GM18873 (cell line): ENCODE results near the gene CAMKK1.
"Not testable (repeated sequence)": the region's sequence is repeated elsewhere in the genome, so short reads cannot be mapped to it uniquely, and the experiment has no call there.

Source experiments
- ATAC-seq: cut with Tn5 transposase; IDR thresholded peaks from one replicate; pipeline ENCODE4 v1.9.1; 2021; ENCODE audit warnings: mild to moderate bottlenecking, moderate library complexity, moderate number of reproducible peaks; ENCODE audit not compliant: unreplicated experiment, low FRiP score

The CAMKK1 gene

DNA sequence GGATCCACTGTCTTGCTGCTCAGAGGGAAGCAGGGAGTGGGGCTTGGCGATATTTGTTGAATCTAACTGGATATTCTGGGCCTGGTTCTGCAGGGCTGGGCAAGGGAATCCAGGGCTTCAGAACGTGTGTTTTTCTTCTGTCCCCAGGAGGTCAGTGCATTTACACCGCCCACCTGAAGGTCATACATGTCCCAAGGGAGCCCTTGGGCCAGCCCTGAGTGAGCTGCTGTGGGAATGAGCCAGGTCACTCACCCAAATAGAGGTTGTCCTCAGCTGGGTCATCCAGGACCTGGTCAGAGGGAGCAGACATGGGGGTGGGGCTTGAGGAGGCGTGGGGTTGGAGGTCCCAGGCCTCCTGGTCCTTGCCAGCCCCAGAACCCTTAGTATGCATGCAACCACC lies 10.6 kb downstream of the CAMKK1 start:
- no peak for ATAC-seq

GRCh38 chr17:3880983-3881382 lies 11.9 kb downstream of the CAMKK1 start:
- no peak for ATAC-seq

DNA sequence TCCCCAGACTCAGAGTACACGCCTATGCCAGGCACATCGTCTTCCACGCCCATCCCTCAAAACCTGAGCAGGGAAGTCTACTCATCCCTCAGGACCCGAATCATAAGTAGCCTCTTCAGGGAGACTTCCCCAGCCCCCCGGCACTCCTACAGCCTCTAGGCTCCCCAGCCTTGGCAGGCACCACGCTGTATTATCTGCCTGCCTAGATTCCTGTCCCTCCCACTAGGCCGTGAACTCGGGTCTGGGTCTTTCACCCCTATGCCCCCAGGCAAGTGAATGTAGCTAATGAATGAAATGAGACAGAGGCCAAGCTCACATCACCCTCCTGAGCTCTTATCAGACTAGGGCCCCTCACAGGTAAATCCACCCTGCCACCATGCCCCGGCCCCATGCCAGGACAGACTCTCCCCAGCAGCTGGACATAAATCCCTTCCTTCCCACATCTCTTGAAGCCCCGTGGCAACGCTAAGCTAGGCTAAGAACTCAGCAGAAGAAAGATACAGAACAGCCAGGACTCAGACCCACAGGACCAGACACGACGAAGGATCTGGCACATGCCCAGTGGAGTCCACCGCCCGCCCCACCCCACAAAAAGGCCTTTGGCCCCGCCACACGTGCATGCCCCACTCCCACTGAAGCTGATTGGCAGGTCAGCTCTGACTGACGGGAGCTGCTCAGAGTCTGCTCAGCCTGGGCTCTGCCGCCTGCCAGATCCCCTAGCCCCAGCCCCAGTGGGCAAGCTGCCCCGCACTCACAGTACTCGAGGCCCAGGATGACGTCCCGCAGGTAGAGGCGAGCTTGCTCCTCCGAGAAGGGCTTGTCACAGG lies 13.0 kb downstream of the CAMKK1 start:
- no peak for ATAC-seq

GRCh38 chr17:3879186-3879585 lies 13.7 kb downstream of the CAMKK1 start:
- no peak for ATAC-seq

DNA sequence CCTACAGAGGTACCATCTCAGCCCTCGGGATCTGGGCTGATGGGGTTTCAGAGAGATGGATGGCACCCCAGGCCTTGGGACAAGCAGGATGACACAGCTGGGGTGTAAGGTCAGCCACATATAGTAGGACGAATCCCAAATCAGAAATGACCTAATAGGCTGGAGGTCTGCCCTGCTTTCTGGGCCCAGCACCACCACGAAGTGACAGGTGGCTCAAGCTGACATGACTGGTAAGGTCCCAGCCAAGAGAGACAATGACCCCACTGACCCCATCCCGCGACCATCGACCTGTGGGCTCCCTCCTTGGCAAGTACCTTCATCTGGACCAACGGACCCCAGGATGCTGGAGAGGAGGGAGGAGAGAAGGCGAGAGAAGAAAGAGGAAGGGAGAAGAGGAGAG lies 15.6 kb downstream of the CAMKK1 start:
- no peak for ATAC-seq

DNA sequence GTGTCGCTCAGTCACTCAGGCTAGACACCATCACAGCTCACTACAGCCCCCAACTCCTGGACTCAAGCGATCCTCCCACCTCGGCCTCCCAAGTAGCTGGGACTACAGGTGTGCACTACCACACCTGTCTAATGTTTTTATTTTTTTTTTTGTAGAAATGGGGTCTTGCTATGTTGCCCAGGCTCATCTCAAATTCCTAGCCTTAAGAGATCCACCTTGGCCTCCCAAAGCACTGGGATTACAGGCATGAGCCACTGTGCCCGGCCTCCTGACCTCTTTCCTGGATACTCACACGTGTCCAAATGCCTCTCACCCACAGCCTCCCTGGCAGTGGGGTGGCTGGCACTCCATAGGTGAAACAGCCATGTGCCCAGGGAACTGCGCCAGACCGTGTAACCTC lies 17.5 kb downstream of the CAMKK1 start:
- no peak for ATAC-seq

GRCh38 chr17:3873862-3874261 lies 19.0 kb downstream of the CAMKK1 start:
- no peak for ATAC-seq

GRCh38 chr17:3870871-3871306 lies 22.0 kb downstream of the CAMKK1 start:
- ATAC-seq = no peak

- ATAC-seq = no peak
Observed at GRCh38 chr17:3867606-3868005, 25.2 kb downstream of the CAMKK1 start.

- no peak for ATAC-seq
Observed at GRCh38 chr17:3867106-3867505, 25.7 kb downstream of the CAMKK1 start.

GRCh38 chr17:3866276-3866675 lies 26.6 kb downstream of the CAMKK1 start:
- no peak for ATAC-seq

GRCh38 chr17:3865176-3865575 lies 27.7 kb downstream of the CAMKK1 start:
- no peak for ATAC-seq

DNA sequence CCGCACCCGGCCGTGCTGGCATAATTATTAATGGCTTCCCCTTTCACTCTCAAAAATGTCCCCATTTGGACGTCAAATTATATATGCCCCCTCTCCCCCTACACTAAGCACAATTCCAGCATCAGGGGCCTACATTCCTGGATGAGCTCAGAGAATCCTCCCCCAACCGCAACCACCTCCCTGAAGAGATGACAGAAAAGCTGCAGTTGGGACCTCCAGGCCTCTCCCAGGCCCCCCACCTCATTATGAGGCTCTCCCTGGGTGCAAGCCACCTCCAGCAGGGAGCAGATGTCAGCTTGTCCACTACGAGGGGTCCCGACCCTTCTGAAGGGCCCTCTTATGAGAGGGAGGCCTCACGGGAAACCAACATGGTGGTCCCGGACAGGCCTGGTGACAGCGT lies 28.3 kb downstream of the CAMKK1 start:
- ATAC-seq = no peak

DNA sequence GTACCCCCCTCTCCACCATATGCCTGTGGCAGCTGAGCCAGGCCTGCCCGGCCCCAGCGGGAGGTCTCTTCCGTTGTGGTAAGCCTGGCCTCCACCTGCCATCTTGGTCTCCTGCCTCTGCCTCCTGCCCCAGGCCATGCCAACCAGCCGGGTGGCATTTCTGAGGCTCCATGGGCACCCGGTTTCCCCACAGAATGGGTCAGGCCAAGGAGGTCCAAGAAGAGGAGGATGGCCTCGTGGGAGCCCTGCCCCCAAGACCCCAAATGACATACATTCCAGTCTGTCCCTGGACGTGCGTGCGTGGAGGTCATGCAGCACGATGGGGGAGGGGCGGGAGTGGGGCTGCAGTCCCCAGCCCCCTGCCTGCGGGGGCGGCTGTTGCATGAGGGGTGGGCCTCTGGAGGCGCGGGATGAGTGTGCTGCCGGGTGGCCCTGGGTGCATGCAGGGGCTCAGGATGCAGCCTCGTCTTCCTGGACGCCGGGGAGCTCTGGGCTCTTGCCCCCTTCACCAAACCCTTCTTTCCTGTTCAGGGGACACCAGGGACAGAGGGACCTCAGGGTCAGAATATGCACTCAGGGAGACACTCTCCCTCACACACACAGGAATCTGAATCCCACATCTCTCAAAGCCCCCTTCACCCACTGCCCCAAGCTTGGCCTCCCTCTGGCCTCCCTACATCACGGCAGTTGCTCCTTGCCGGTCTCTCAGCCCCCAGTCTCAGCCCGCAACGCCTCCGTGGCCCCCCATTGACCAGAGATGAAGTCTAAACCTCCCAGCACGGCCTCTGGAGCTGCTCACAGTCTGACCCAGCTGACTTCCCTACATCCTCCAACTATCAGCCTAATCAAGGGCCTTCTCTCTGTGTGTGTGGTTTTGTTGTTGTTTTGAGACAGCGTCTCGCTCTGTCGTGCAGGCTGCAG lies 30.8 kb downstream of the CAMKK1 start:
- no peak for ATAC-seq

DNA sequence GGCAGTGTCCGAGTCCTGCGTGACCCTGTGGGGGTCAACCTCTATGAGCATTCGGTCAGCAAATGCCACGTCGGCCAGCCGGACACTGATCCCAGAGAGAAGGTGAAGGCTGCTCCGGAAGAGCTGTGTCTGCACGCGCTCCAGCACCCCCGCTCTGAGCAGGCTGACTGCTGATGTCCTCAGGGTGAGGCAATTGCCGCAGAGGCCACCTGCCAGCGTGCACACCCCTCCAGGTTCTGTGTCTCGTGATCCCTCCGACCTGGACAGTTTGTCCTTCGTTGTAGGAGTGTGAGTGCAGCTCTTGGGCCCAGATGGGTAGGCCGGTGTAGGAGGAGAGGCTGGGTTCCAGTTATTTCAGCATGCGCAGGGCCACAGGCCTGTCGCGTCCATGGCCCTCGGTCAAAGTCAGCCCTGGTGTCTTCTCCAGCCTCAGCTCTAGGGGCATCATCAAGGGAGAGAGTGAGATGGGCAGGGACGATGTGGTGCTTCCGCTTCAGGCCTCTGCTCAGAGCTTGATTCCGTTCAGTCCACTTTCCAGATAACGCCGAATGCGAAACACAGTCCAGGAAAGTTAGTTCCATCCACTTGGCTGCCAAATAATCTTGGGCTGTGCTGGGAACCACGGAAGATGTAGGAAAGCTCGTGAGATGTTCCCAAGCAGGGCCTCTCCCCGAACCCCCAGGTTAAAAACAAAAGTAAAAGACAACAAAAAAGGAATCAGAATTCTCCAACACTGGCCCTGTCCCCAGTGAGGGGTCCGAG lies 31.7 kb downstream of the CAMKK1 start:
- no peak for ATAC-seq

- ATAC-seq = no peak
Observed at GRCh38 chr17:3859940-3860339, 32.9 kb downstream of the CAMKK1 start.

DNA sequence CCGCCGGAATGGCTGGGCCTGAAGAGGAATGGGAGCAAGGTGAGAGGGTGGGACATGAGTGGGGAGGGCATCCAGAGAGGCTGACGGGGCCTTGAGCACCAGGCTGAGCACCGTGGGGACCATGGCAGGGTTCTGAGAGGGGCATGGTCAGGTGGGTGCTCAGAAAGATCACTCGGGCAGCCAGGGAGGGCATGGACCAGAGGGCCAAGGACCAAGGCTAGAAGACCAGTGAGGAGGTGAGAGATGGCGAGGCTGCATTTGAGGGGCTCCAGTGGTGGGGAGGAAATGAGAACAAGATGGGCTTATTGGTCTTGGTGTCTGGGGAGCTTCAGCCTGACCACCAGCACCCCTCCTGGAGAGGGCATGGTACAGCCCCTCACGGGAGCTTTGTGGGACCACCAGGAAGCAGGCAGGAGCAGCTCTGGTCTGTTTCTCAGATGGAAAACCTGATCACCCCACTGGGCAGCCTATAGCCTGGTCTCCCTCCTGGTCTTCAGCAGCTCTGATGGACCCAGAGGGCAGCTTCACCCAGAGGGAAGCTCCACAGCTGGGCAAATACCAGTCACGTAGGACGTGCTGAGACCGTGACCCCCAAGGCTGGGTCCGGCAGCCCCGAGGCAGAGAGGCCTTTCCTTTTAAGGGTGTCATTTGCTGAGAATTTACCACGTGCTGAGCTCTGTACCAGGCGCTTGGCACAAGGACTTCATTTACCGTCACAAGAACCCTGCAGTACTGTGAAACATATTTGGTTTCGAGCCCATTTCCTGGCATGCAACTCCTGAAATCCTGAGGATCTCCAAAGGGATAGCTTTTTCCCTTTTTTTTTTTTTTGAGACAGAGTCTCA lies 35.4 kb downstream of the CAMKK1 start:
- no peak for ATAC-seq

DNA sequence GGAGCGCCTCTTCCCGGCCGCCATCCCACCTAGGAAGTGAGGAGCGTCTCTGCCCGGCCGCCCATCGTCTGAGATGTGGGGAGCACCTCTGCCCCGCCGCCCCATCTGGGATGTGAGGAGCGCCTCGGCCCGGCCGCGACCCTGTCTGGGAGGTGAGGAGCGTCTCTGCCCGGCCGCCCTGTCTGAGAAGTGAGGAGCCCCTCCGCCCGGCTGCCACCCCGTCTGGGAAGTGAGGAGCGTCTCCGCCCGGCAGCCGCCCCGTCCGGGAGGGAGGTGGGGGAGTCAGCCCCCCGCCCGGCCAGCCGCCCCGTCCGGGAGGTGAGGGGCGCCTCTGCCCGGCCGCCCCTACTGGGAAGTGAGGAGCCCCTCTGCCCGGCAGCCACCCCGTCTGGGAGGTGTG lies 38.6 kb downstream of the CAMKK1 start:
- not testable (repeated sequence) for ATAC-seq

DNA sequence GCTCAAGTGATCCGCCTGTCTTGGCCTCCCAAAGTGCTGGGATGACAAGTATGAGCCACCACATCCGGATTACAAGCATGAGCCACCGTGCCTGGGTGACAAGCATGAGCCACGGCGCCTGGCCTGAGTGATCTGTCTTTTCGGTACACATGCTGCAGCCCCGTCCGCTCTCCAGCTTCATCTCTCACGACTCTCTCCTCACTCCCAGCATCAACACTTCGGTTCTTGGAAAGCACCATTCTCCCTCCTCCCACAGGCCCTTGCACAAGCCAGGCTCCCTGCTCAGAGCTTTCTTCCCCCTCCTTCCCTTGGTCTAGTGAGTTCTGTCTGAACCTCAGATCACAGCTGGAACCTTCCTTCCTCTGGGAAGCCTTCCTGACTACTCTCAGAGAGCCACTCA lies 40.3 kb downstream of the CAMKK1 start:
- no peak for ATAC-seq
